ENCODE results near the gene SDCCAG8.

DNA sequence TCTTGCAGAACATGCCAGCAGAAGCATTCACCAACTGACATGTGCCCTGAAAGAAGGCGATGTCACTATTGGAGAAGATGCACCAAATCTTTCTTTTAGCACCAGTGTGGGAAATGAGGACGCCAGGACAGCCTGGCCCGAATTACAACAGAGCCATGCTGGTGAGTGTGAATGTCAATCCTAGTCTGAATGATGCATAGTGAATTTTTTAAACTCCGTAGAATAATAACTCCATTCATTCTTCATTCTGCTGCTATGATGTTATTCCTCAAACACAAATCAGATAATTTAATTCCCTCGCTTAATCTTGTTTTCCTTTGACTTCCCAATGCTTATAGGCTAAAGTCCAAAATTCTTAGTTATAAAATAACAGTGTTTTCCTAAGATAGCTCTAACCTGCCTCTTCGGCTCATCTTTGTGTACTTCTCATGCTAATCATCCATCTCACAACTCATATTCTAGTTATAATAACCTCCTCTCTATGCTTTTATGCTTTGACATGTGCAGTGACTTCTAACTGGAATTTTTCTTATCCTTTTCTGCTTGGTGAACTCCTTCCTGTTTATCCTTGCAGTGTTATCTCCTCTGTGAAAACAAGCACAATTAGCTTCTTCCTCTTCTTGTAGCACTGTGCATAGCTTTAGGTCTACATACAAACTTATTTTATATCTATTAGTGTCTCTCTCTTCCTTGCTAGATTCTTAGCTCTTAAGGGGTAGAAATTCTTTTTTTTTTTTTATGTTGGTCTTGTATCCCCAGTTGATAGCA is 14.4 kb downstream of the SDCCAG8 start:
- TF ChIP-seq, protein P1, sequence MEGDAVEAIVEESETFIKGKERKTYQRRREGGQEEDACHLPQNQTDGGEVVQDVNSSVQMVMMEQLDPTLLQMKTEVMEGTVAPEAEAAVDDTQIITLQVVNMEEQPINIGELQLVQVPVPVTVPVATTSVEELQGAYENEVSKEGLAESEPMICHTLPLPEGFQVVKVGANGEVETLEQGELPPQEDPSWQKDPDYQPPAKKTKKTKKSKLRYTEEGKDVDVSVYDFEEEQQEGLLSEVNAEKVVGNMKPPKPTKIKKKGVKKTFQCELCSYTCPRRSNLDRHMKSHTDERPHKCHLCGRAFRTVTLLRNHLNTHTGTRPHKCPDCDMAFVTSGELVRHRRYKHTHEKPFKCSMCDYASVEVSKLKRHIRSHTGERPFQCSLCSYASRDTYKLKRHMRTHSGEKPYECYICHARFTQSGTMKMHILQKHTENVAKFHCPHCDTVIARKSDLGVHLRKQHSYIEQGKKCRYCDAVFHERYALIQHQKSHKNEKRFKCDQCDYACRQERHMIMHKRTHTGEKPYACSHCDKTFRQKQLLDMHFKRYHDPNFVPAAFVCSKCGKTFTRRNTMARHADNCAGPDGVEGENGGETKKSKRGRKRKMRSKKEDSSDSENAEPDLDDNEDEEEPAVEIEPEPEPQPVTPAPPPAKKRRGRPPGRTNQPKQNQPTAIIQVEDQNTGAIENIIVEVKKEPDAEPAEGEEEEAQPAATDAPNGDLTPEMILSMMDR (conservative IDR thresholded peaks at IDR 0.05; ENCODE audit: low read depth, low read length), result no peak
- TF ChIP-seq EZH2 (IDR thresholded peaks at IDR 0.05; ENCODE audit: low read length, unreplicated experiment) (no peak), EZH2phosphoT487 (IDR thresholded peaks at IDR 0.05; ENCODE audit: borderline replicate concordance, low read length) (no peak)
